Stromal cell of bone marrow (primary cell): ENCODE results near the gene C9orf50.

Experiments used
- DNase-seq: peaks from one replicate; pipeline ENCODE4 v3.0.0-alpha.2; 2012; ENCODE audit warnings: low read depth

The C9orf50 gene

GRCh38 chr9:129631674-129632129 is 10.8 kb upstream of the C9orf50 start:
- no peak for DNase-seq

- no peak for DNase-seq
Measured at GRCh38 chr9:129630967-129631673, 10.2 kb upstream of the C9orf50 start.

- no peak for DNase-seq
Measured at GRCh38 chr9:129629251-129629820, 8.4 kb upstream of the C9orf50 start.

- DNase-seq, result no peak
Measured at GRCh38 chr9:129628709-129629108, 7.8 kb upstream of the C9orf50 start.

GRCh38 chr9:129627556-129628440 is 6.9 kb upstream of the C9orf50 start:
- no peak for DNase-seq

GRCh38 chr9:129626625-129627284 is 5.9 kb upstream of the C9orf50 start:
- no peak for DNase-seq

GRCh38 chr9:129626079-129626624 is 5.3 kb upstream of the C9orf50 start, which contains the start of gene NTMT1:
Gene NTMT1, plus strand, starts transcription at chr9:129626163. Its CDS starts 6,541 bp downstream, at chr9:129632704.
- no peak for DNase-seq

- DNase-seq, result no peak
Measured at GRCh38 chr9:129624947-129625346, 4.0 kb upstream of the C9orf50 start.

GRCh38 chr9:129624168-129624759 is 3.4 kb upstream of the C9orf50 start:
- no peak for DNase-seq

GRCh38 chr9:129623331-129623730 is 2.4 kb upstream of the C9orf50 start:
- no peak for DNase-seq

- no peak for DNase-seq
Measured at GRCh38 chr9:129619787-129620668, 873 bp downstream of the C9orf50 start.

GRCh38 chr9:129617167-129617566 is 3.7 kb downstream of the C9orf50 start:
- no peak for DNase-seq

- DNase-seq, result no peak
Measured at GRCh38 chr9:129615407-129616285, 5.3 kb downstream of the C9orf50 start.

- DNase-seq, result no peak
Measured at GRCh38 chr9:129614932-129615331, 6.0 kb downstream of the C9orf50 start.

GRCh38 chr9:129613520-129614175 is 7.3 kb downstream of the C9orf50 start:
- DNase-seq, result no peak

GRCh38 chr9:129612815-129613519 is 7.9 kb downstream of the C9orf50 start:
- DNase-seq, result no peak

GRCh38 chr9:129612123-129612522 is 8.8 kb downstream of the C9orf50 start:
- no peak for DNase-seq

- DNase-seq, result no peak
Measured at GRCh38 chr9:129611307-129611800, 9.5 kb downstream of the C9orf50 start.
